Measurements from ENCODE around the gene DNAH6.

GRCh38 chr2:84779781-84780180 lies 263.5 kb downstream of the DNAH6 start:
- TF ChIP-seq CTCF (optimal IDR thresholded peaks at IDR 0.05 in 1 of 3, IDR thresholded peaks at IDR 0.05 in 1 of 3, conservative IDR thresholded peaks at IDR 0.05 in 1 of 3; ENCODE audit: extremely low read depth in 1 of 3, insufficient read depth in 2 of 3, low read length in 3 of 3) (no peak), EZH2 (IDR thresholded peaks at IDR 0.05; ENCODE audit: low read length) (no peak)
